ENCODE measurements around the gene JUNB.
A peak's percentile ranks its signal among the peaks of the same experiment; 100 is the strongest.

- peak; percentile 96 for TF ChIP-seq POLR2A (IDR thresholded peaks at IDR 0.05)
- TF ChIP-seq, protein P1, sequence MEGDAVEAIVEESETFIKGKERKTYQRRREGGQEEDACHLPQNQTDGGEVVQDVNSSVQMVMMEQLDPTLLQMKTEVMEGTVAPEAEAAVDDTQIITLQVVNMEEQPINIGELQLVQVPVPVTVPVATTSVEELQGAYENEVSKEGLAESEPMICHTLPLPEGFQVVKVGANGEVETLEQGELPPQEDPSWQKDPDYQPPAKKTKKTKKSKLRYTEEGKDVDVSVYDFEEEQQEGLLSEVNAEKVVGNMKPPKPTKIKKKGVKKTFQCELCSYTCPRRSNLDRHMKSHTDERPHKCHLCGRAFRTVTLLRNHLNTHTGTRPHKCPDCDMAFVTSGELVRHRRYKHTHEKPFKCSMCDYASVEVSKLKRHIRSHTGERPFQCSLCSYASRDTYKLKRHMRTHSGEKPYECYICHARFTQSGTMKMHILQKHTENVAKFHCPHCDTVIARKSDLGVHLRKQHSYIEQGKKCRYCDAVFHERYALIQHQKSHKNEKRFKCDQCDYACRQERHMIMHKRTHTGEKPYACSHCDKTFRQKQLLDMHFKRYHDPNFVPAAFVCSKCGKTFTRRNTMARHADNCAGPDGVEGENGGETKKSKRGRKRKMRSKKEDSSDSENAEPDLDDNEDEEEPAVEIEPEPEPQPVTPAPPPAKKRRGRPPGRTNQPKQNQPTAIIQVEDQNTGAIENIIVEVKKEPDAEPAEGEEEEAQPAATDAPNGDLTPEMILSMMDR (IDR thresholded peaks at IDR 0.05): peak in 1 of 3 donors; percentile 7
- peak; percentile 95 to 97 (median 96) for TF ChIP-seq POLR2AphosphoS5 (IDR thresholded peaks at IDR 0.05)
Observed at GRCh38 chr19:12789904-12790619, 1.2 kb upstream of the JUNB start.

Measured in breast epithelium (tissue), 3 donors.